Endothelial cell of umbilical vein (primary cell): ENCODE data around the gene TK1. TPM values are rescaled to one million over a fixed set of nuclear protein-coding genes. Genes with fewer than 3 reads are reported as not detected.

Experiments
- BruUV-seq: library from RNA; stranded (reverse); fragments of 400-500 nt; replicated peaks from 2 replicates; lab custom pipeline; 2021; lab: Mats Ljungman, UMichigan
- CTCF ChIA-PET: fragments of 300-600, 350-600 bp; sonication (Branson Sonifier 250); formaldehyde crosslinking; loops from one replicate; lab custom pipeline; 2021; ENCODE audit warnings: antibody characterized with exemption, inconsistent platforms; lab: Charles Lee
- POLR2A ChIA-PET: fragments of 300-600, 350-600 bp; sonication (Branson Sonifier 250); formaldehyde crosslinking; loops from one replicate; lab custom pipeline; 2021; ENCODE audit warnings: antibody characterized with exemption, inconsistent platforms; lab: Charles Lee
- DNase-seq: peaks from one replicate; pipeline ENCODE4 v3.0.0-alpha.2; 2011; ENCODE audit warnings: low read depth, low spot score
- FAIRE-seq: peaks from 2 replicates; lab custom pipeline; 2011; peaks lifted over from hg19 to GRCh38; lab: Jason Lieb, UNC
- H2AFZ ChIP-seq: 2 replicates; pipeline ENCODE4 v1.6.0; 2012; ENCODE audit warnings: low read depth, low read length, control low read depth, inconsistent platforms
- H3K27ac ChIP-seq: 2 replicates; pipeline ENCODE4 v1.5.1; 2011; ENCODE audit warnings: low read depth, mild to moderate bottlenecking, control low read depth, low read length, moderate library complexity; ENCODE audit not compliant: insufficient read depth
- H3K27me3 ChIP-seq, 2 experiments: 2 replicates each; pipeline versions ENCODE4 v1.6.0 to v1.6.1; 2011; ENCODE audit warnings: low read length in 2 of 2, mixed read lengths in 1 of 2; ENCODE audit not compliant: control insufficient read depth in 2 of 2, insufficient read depth in 2 of 2
- H3K36me3 ChIP-seq, 2 experiments: 2 replicates in 1 of 2; 3 replicates in 1 of 2; pipeline ENCODE4 v1.5.1; 2011; ENCODE audit warnings: low read length in 2 of 2, mild to moderate bottlenecking in 1 of 2, moderate library complexity in 1 of 2; ENCODE audit not compliant: control insufficient read depth in 2 of 2, insufficient read depth in 2 of 2; ENCODE audit errors: extremely low read depth in 1 of 2
- H3K4me1 ChIP-seq: 3 replicates; pipeline ENCODE4 v1.5.1; 2011; ENCODE audit warnings: mild to moderate bottlenecking, low read length; ENCODE audit not compliant: control insufficient read depth, insufficient read depth; ENCODE audit errors: extremely low read depth
- H3K4me2 ChIP-seq: 2 replicates; pipeline ENCODE4 v1.6.1; 2011; ENCODE audit warnings: low read length, control low read depth, mixed read lengths; ENCODE audit not compliant: insufficient read depth
- H3K4me3 ChIP-seq, 3 experiments: fragments of 200-600 bp in 1 of 3; sonication (generic), shearing (Covaris generic) in 1 of 3; replicated peaks in 1 of 3; 2 replicates each; pipeline ENCODE4 v1.5.1; 2011 to 2016; ENCODE audit warnings: control low read depth in 3 of 3, low read length in 3 of 3, mild to moderate bottlenecking in 2 of 3, inconsistent platforms in 1 of 3, low read depth in 1 of 3, moderate library complexity in 1 of 3; ENCODE audit not compliant: insufficient read depth in 1 of 3
- H3K79me2 ChIP-seq: 2 replicates; pipeline ENCODE4 v1.6.0; 2012; ENCODE audit warnings: low read length, inconsistent platforms; ENCODE audit not compliant: control insufficient read depth, insufficient read depth
- H3K9ac ChIP-seq: replicated peaks from 2 replicates; pipeline ENCODE3; 2011; ENCODE audit warnings: low read length, control low read depth; ENCODE audit not compliant: insufficient read depth; ENCODE audit errors: extremely low read depth
- H3K9me1 ChIP-seq: replicated peaks from 3 replicates; pipeline ENCODE4 v1.6.0; 2011; ENCODE audit warnings: mild to moderate bottlenecking, low read length; ENCODE audit not compliant: control insufficient read depth, insufficient read depth; ENCODE audit errors: extremely low read depth
- H3K9me3 ChIP-seq: replicated peaks from 2 replicates; pipeline ENCODE4 v1.5.1; 2012; ENCODE audit warnings: low read length, inconsistent platforms; ENCODE audit not compliant: control insufficient read depth, insufficient read depth
- H4K20me1 ChIP-seq: replicated peaks from 2 replicates; pipeline ENCODE3; 2011; ENCODE audit warnings: mild to moderate bottlenecking, low read length; ENCODE audit not compliant: control insufficient read depth, insufficient read depth; ENCODE audit errors: extremely low read depth
- FOS ChIP-seq: IDR thresholded peaks from 2 replicates; pipeline ENCODE4 v1.6.1; 2011; ENCODE audit warnings: mild to moderate bottlenecking, low read length, moderate library complexity, borderline replicate concordance; ENCODE audit not compliant: insufficient read depth
- POLR2A ChIP-seq: IDR thresholded peaks from 2 replicates; pipeline ENCODE4 v1.6.1; 2012; ENCODE audit warnings: low read depth, mild to moderate bottlenecking, control low read depth, low read length
- POLR2AphosphoS5 ChIP-seq: IDR thresholded peaks from 2 replicates; pipeline ENCODE4 v1.6.1; 2012; ENCODE audit warnings: low read depth, mild to moderate bottlenecking, control low read depth, low read length, moderate library complexity; ENCODE audit not compliant: insufficient read depth
- dilution Hi-C: fragments of 300-500 bp; cut with MboI; formaldehyde crosslinking; loops from one replicate; pipeline ENCODE4 v1.15.0; 2019; ENCODE audit warnings: low sequenced_read_pairs; ENCODE audit not compliant: extremely low pct_ligation_motif_present
- intact Hi-C: fragments of 100-400 bp; cut with micrococcal nuclease; formaldehyde crosslinking; loops from one replicate; pipeline ENCODE4 v1.10.0; 2022
- polyA plus RNA-seq, 4 experiments: library from polyadenylated mRNA; depleted of rRNA in 3 of 4; stranded (reverse) in 3 of 4; unstranded in 1 of 4; fragments of >200 nt; gene quantifications; 2 replicates each; pipeline versions ENCODE4 v1.2.1 to v1.2.3, GENCODE V29; 2011 to 2012; ENCODE audit warnings: missing spikeins in 1 of 4
- total RNA-seq: library from RNA; stranded (reverse); gene quantifications from 2 replicates; pipeline ENCODE4 v1.2.3, GENCODE V29; 2021
- TF ChIP-seq, protein P1 (sequence below), 2 donors: IDR thresholded peaks; 1 replicate in 1 of 2; 2 replicates in 1 of 2; pipeline ENCODE4 v1.5.1; 2011; ENCODE audit warnings: low read length in 2 of 2, mild to moderate bottlenecking in 2 of 2, moderate library complexity in 2 of 2, control low read depth in 1 of 2, inconsistent platforms in 1 of 2, low read depth in 1 of 2; ENCODE audit not compliant: insufficient read depth in 1 of 2; ENCODE audit errors: extremely low read depth in 1 of 2
- TF ChIP-seq, protein P2 (sequence below): IDR thresholded peaks from 2 replicates; pipeline ENCODE4 v1.6.1; 2011; ENCODE audit not compliant: insufficient read depth, insufficient read length

Gene TK1
- total and polyA plus RNA-seq, 2 donors (not counting 3 experiments of a cell fraction or from before 2014, with no cell fraction given) = 111 to 159 TPM

DNA sequence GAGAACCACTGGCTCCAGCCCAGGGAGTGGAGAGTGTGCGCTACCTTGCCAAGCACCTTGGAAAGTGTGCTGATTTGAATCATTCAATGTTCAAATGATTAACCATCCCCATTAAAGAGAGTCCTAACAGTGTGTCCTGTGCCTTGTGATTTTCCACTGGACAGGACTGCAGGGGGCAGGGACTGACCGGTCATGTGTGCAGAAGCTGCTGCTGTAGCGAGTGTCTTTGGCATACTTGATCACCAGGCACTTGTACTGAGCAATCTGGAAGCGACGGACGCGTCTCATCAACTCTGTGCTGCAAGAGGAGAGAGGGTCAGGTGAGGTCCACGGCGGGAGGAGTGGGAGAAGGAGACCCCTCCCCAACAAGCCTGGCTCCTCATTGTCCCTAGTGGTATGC, 2.0 kb downstream of the TK1 start:
- TF ChIP-seq, protein P1, sequence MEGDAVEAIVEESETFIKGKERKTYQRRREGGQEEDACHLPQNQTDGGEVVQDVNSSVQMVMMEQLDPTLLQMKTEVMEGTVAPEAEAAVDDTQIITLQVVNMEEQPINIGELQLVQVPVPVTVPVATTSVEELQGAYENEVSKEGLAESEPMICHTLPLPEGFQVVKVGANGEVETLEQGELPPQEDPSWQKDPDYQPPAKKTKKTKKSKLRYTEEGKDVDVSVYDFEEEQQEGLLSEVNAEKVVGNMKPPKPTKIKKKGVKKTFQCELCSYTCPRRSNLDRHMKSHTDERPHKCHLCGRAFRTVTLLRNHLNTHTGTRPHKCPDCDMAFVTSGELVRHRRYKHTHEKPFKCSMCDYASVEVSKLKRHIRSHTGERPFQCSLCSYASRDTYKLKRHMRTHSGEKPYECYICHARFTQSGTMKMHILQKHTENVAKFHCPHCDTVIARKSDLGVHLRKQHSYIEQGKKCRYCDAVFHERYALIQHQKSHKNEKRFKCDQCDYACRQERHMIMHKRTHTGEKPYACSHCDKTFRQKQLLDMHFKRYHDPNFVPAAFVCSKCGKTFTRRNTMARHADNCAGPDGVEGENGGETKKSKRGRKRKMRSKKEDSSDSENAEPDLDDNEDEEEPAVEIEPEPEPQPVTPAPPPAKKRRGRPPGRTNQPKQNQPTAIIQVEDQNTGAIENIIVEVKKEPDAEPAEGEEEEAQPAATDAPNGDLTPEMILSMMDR (IDR thresholded peaks at IDR 0.05; ENCODE audit: extremely low read depth in 1 of 2, insufficient read depth in 1 of 2, low read depth in 1 of 2, low read length in 2 of 2) = no peak
- no peak for TF ChIP-seq POLR2AphosphoS5
- ChIA-PET CTCF (interaction anchor here (2.5 to 3.3 kb wide), 2 partner anchors 10 to 66 kb away, joined by 11 to 24 read pairs; no protein-coding TSS in a partner anchor), POLR2A (no interaction called here)
- peaks cover 11% of the 10 kb centered on the region for H3K4me1 ChIP-seq
- H3K27ac ChIP-seq = no peak overlapping the region
- H3K79me2 ChIP-seq = peaks cover 19% of the 10 kb centered on the region
- H4K20me1 ChIP-seq = no peaks in the 10 kb centered on the region
- H3K4me3 ChIP-seq = no peak overlapping the region
- no TSS peak for BruUV-seq
- H3K9ac ChIP-seq = no peak overlapping the region
- no peak overlapping the region for H2AFZ ChIP-seq
- no peak for FAIRE-seq
- H3K27me3 ChIP-seq = no peaks in the 10 kb centered on the region
- intact Hi-C loops (loop anchor here (5.0 kb wide), 2 partner anchors 228 to 353 kb away; partner anchors contain the start of gene TNRC6C), dilution Hi-C loops (no loop called here)
- no peaks in the 10 kb centered on the region for H3K9me1 ChIP-seq
- no peaks in the 10 kb centered on the region for H3K9me3 ChIP-seq
- no peaks in the 10 kb centered on the region for H3K36me3 ChIP-seq
- no peak overlapping the region for H3K4me2 ChIP-seq
- DNase-seq = no peak

DNA sequence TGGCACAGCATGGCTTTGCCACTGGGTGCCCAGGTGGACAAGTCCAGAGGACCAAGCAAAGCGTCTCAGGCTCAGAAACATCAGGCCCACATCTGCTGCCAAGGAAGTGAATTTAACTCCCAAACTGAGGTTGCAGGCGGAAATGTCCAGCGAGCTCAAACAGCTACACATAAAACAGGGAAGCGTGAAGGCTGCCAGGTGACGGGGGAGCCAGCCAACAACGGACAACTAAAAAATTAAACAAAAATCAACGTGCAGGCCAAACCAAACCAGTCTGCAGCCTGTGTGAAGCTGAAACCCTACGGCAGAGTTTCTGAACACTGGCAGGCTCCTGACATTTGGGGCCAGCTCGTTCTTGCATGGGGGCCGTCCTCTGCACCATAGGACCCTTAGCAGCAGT, 2.5 kb downstream of the TK1 start:
- intact Hi-C loops (no loop called here), dilution Hi-C loops (no loop called here)
- no peak for FAIRE-seq
- Histone ChIP-seq H3K9me1 (no peaks in the 10 kb centered on the region), H2AFZ (no peak overlapping the region), H3K4me3 (no peak overlapping the region), H3K27me3 (no peaks in the 10 kb centered on the region), H3K36me3 (no peaks in the 10 kb centered on the region), H4K20me1 (no peaks in the 10 kb centered on the region), H3K9me3 (no peaks in the 10 kb centered on the region), H3K4me1 (peaks cover 11% of the 10 kb centered on the region), H3K79me2 (peaks cover 19% of the 10 kb centered on the region), H3K9ac (no peak overlapping the region), H3K27ac (no peak overlapping the region), H3K4me2 (no peak overlapping the region)
- BruUV-seq = no TSS peak
- TF ChIP-seq FOS = no peak
- no peak for TF ChIP-seq POLR2A
- TF ChIP-seq, protein P2, sequence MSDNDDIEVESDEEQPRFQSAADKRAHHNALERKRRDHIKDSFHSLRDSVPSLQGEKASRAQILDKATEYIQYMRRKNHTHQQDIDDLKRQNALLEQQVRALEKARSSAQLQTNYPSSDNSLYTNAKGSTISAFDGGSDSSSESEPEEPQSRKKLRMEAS = no peak
- TF ChIP-seq, protein P1 (IDR thresholded peaks at IDR 0.05; ENCODE audit: extremely low read depth in 1 of 2, insufficient read depth in 1 of 2, low read depth in 1 of 2, low read length in 2 of 2) = no peak
- CTCF ChIA-PET = interaction anchor here (1.1 to 3.3 kb wide), 2 partner anchors 10 to 65 kb away, joined by 3 to 24 read pairs; no protein-coding TSS in a partner anchor
- POLR2A ChIA-PET = no interaction called here
- no peak for DNase-seq
